SU-DHL-6 (cell line): ENCODE measurements around the gene CRHBP.

ENCODE experiments used
- H2AFZ ChIP-seq: fragments of 200-600 bp; sonication (generic); 2 replicates; pipeline ENCODE4 v1.6.1; 2014; ENCODE audit warnings: low read depth, mild to moderate bottlenecking, moderate library complexity, mixed read lengths, antibody characterized with exemption, low read length; ENCODE audit not compliant: severe bottlenecking
- H3F3A ChIP-seq: fragments of 200-600 bp; shearing (Covaris generic); 2 replicates; pipeline ENCODE4 v1.6.0; 2016; ENCODE audit warnings: antibody characterized with exemption, mild to moderate bottlenecking; ENCODE audit not compliant: insufficient read depth
- H3K27ac ChIP-seq: fragments of 200-600 bp; sonication (generic); 2 replicates; pipeline ENCODE4 v1.5.1; 2016; ENCODE audit warnings: low read depth, mild to moderate bottlenecking, low read length, moderate library complexity, mixed read lengths
- H3K27me3 ChIP-seq: fragments of 200-600 bp; sonication (generic), shearing (Covaris generic); 2 replicates; pipeline ENCODE4 v1.6.0; 2014; ENCODE audit warnings: mild to moderate bottlenecking, low read length
- H3K36me3 ChIP-seq: fragments of 200-600 bp; sonication (generic); 2 replicates; pipeline ENCODE4 v1.6.1; 2014; ENCODE audit warnings: mild to moderate bottlenecking, low read length, mixed read lengths
- H3K4me2 ChIP-seq: fragments of 300-600, 200-600 bp; shearing (Covaris generic), sonication (generic); 2 replicates; pipeline ENCODE4 v1.6.0; 2014; ENCODE audit warnings: low read length, low read depth, mild to moderate bottlenecking; ENCODE audit not compliant: poor library complexity, severe bottlenecking
- H3K4me3 ChIP-seq: fragments of 200-600 bp; sonication (generic); 2 replicates; pipeline ENCODE4 v1.5.1; 2014; ENCODE audit warnings: antibody characterized with exemption, low read length, mild to moderate bottlenecking, mixed read lengths; ENCODE audit not compliant: insufficient read depth, poor library complexity, severe bottlenecking
- H3K79me2 ChIP-seq: fragments of 200-600 bp; sonication (generic); 2 replicates; pipeline ENCODE4 v1.6.1; 2014; ENCODE audit warnings: mild to moderate bottlenecking, low read length, moderate library complexity; ENCODE audit not compliant: insufficient read depth
- H3K9ac ChIP-seq: fragments of 200-600 bp; sonication (generic); 2 replicates; pipeline ENCODE4 v1.7.0; 2014; ENCODE audit warnings: mild to moderate bottlenecking, low read length
- H3K9me2 ChIP-seq: fragments of 200-600 bp; sonication (generic); replicated peaks from 2 replicates; pipeline ENCODE4 v1.6.1; 2014; ENCODE audit warnings: low read length; ENCODE audit not compliant: insufficient read depth
- H3K9me3 ChIP-seq: fragments of 200-600 bp; sonication (generic); 2 replicates; pipeline ENCODE4 v1.6.1; 2014; ENCODE audit warnings: low read length, mixed read lengths; ENCODE audit not compliant: insufficient read depth
- H4K20me1 ChIP-seq: fragments of 200-600 bp; sonication (generic); 2 replicates; pipeline ENCODE4 v1.6.1; 2014; ENCODE audit warnings: low read depth, mild to moderate bottlenecking, antibody characterized with exemption, low read length, moderate library complexity, mixed read lengths
- EZH2phosphoT487 ChIP-seq: fragments of 200-600 bp; sonication (generic), shearing (Covaris generic); conservative IDR thresholded peaks from 2 replicates; pipeline ENCODE4 v1.6.1; 2018; ENCODE audit warnings: mild to moderate bottlenecking, antibody characterized with exemption, low read length, moderate library complexity, mixed read lengths
- TF ChIP-seq, protein P1 (sequence below): fragments of 200-600 bp; sonication (generic); IDR thresholded peaks from one replicate; pipeline ENCODE4 v1.5.1; 2017; ENCODE audit warnings: antibody characterized with exemption, mild to moderate bottlenecking, low read length, moderate library complexity; ENCODE audit not compliant: insufficient read depth, poor library complexity, severe bottlenecking

Gene CRHBP

DNA sequence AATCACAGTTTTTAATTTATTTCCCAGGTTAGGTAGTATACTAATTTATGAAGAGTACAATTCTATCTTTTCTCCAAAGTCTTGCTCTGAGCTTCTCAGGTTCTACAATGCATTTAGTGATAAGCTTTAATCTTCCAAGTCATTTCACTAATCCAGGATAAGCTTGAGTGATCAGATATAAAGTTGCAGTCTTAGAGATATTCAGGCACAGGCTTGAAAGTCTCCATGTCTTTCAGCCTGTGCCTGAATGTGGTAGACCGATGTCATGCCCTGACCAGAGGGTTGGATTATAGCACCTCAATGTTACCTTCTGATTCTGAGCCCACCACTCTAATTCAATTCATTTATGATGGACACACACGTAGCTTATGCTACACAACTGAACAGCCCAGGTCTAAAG, 3.2 kb downstream of the CRHBP start:
- no peak overlapping the region for H3K4me3 ChIP-seq
- H3K4me2 ChIP-seq: no peak overlapping the region
- H3K27ac ChIP-seq: no peak overlapping the region
- H3K9ac ChIP-seq: no peak overlapping the region
- H3K9me2 ChIP-seq: no peaks in the 10 kb centered on the region
- TF ChIP-seq, protein P1, sequence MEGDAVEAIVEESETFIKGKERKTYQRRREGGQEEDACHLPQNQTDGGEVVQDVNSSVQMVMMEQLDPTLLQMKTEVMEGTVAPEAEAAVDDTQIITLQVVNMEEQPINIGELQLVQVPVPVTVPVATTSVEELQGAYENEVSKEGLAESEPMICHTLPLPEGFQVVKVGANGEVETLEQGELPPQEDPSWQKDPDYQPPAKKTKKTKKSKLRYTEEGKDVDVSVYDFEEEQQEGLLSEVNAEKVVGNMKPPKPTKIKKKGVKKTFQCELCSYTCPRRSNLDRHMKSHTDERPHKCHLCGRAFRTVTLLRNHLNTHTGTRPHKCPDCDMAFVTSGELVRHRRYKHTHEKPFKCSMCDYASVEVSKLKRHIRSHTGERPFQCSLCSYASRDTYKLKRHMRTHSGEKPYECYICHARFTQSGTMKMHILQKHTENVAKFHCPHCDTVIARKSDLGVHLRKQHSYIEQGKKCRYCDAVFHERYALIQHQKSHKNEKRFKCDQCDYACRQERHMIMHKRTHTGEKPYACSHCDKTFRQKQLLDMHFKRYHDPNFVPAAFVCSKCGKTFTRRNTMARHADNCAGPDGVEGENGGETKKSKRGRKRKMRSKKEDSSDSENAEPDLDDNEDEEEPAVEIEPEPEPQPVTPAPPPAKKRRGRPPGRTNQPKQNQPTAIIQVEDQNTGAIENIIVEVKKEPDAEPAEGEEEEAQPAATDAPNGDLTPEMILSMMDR: no peak
- no peak for TF ChIP-seq EZH2phosphoT487
- no peaks in the 10 kb centered on the region for H3K9me3 ChIP-seq
- H4K20me1 ChIP-seq: no peaks in the 10 kb centered on the region
- H3F3A ChIP-seq: no peaks in the 10 kb centered on the region
- no peaks in the 10 kb centered on the region for H3K79me2 ChIP-seq
- no peak overlapping the region for H2AFZ ChIP-seq
- no peaks in the 10 kb centered on the region for H3K27me3 ChIP-seq
- peaks cover 18% of the 10 kb centered on the region; the same call in 1 of the 2 replicates for H3K36me3 ChIP-seq

DNA sequence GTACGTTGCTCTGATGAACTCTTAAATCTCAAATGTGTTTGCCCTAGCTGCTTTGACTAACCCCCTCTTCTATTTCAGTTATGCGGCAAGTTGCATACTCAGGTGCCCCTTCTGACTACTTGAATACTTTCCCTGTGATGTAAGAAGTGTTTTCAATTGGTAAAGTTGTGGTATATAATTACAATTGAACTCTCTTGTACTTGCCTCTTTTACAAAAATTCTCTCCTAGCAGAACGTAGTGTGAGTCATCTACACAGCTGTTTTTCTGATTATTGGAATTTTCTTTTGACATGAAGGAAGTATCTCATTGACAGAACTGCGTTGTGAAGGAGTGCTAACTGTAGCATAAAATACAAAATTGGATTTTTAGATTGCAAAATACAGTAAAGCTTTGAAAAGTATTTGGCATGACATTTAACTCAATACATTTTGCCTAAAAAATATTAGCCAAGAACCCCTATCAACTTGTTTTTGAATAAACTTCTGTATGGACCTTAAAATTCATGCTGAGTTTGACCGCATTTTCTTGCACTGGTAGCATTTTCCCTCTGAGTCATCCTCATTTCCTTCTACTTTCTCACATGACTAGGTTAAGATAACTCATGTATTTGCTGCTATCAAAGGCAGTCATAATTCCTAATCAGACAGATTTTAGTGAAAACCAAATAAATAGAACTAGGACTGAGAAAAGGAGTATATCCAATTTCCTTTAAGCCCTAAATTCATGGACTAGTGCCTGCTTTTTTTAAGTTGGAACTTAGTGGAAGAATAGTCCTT, 6.3 kb downstream of the CRHBP start:
- H3K9ac ChIP-seq: no peak overlapping the region
- no peaks in the 10 kb centered on the region for H3F3A ChIP-seq
- H3K79me2 ChIP-seq: no peaks in the 10 kb centered on the region
- H3K9me2 ChIP-seq: no peaks in the 10 kb centered on the region
- H3K4me3 ChIP-seq: no peak overlapping the region
- no peak overlapping the region for H2AFZ ChIP-seq
- H3K36me3 ChIP-seq: peaks cover 28% of the 10 kb centered on the region
- no peaks in the 10 kb centered on the region for H3K27me3 ChIP-seq
- no peak overlapping the region for H3K27ac ChIP-seq
- H3K9me3 ChIP-seq: no peaks in the 10 kb centered on the region
- no peak overlapping the region for H3K4me2 ChIP-seq
- TF ChIP-seq, protein P1: no peak
- no peak for TF ChIP-seq EZH2phosphoT487
- no peaks in the 10 kb centered on the region for H4K20me1 ChIP-seq

DNA sequence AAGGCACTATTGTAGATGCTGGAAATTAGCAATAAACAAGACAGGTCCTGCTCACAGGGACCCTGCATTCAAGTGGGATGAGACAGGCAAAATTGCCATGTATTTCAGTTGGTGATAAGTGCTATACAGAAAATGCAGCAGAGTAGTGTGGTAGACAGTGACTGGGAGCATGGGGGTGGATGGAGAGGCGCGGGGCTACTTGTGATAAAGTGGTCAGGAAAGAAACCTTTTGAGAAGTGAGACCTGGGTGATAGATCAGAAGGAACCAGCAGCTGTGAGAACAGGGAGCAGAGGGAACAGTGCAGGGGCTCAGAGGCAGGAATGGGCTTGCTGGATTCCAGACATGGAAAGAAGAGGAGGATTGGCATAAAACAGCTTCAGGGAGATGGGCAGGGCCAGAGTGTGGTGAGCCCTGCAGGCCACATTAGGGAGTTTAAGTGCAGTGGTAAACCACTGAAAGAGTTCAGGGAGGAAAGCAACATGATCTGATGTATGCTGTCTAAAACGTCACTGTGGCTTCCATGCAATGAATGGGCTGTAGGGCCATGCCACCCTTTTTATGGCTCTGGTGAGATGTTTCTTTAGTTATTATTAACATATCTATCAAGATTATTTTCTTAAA, 7.3 kb downstream of the CRHBP start:
- Histone ChIP-seq H3K4me3 (no peak overlapping the region), H3F3A (no peaks in the 10 kb centered on the region), H3K27me3 (no peaks in the 10 kb centered on the region), H3K36me3 (peaks cover 30% of the 10 kb centered on the region), H3K27ac (no peak overlapping the region), H3K9me2 (no peaks in the 10 kb centered on the region), H4K20me1 (no peaks in the 10 kb centered on the region), H3K9me3 (no peaks in the 10 kb centered on the region), H3K79me2 (no peaks in the 10 kb centered on the region), H3K9ac (no peak overlapping the region), H2AFZ (no peak overlapping the region), H3K4me2 (no peak overlapping the region)
- TF ChIP-seq, protein P1: no peak
- TF ChIP-seq EZH2phosphoT487: no peak
